Stomach (tissue), 9 donors: ENCODE data around the gene CRYL1. TPM values are rescaled to one million over a fixed set of nuclear protein-coding genes. Genes with fewer than 3 reads are reported as not detected.

Source experiments
- DNase-seq, 2 donors: peaks; one replicate each; pipeline versions ENCODE4 v3.0.0 to v3.0.0-alpha.2; 2013 to 2019
- H3K27ac ChIP-seq, 5 donors: fragments of 200-600 bp in 4 of 5; sonication (generic) in 4 of 5; one replicate each; pipeline ENCODE4 v1.5.1; 2013 to 2019; ENCODE audit warnings: mild to moderate bottlenecking in 1 of 5, moderate library complexity in 1 of 5
- H3K27me3 ChIP-seq, 3 donors: fragments of 200-600 bp; sonication (generic); one replicate each; pipeline ENCODE4 v1.5.1; 2017 to 2019; ENCODE audit warnings: mixed run types in 1 of 3
- H3K36me3 ChIP-seq, 4 donors: fragments of 200-600 bp; sonication (generic); 1 replicate in 3 of 4; 2 replicates in 1 of 4; pipeline ENCODE4 v1.5.1; 2016 to 2019
- H3K4me1 ChIP-seq, 4 donors: fragments of 200-600 bp; sonication (generic); one replicate each; pipeline ENCODE4 v1.5.1; 2016 to 2019
- H3K4me3 ChIP-seq, 4 donors: fragments of 200-600 bp; sonication (generic) in 3 of 4; one replicate each; pipeline ENCODE4 v1.5.1; 2016 to 2019; ENCODE audit warnings: mild to moderate bottlenecking in 1 of 4
- H3K9me3 ChIP-seq, 4 donors: fragments of 200-600 bp; sonication (generic); one replicate each; pipeline ENCODE4 v1.5.1; 2016 to 2019
- CTCF ChIP-seq, 7 experiments: fragments of 450-650 bp in 4 of 7; fragments of 200-600 bp in 3 of 7; sonication (generic) in 3 of 7; IDR thresholded peaks; one replicate each; pipeline ENCODE4 v1.5.1; 2016 to 2019; ENCODE audit warnings: antibody characterized with exemption in 7 of 7, control low read depth in 2 of 7, mild to moderate bottlenecking in 1 of 7
- EP300 ChIP-seq: sonication (generic); formaldehyde crosslinking; IDR thresholded peaks from one replicate; pipeline ENCODE4 v1.6.1; 2017; ENCODE audit warnings: antibody characterized with exemption
- POLR2A ChIP-seq, 4 donors: fragments of 450-650 bp; IDR thresholded peaks; one replicate each; pipeline ENCODE4 v1.6.1; 2016; ENCODE audit warnings: antibody characterized with exemption in 4 of 4, control low read depth in 2 of 4, mild to moderate bottlenecking in 1 of 4, moderate library complexity in 1 of 4
- POLR2AphosphoS5 ChIP-seq, 3 donors: sonication (generic); formaldehyde crosslinking; IDR thresholded peaks; one replicate each; pipeline ENCODE4 v1.6.1; 2016; ENCODE audit warnings: antibody characterized with exemption in 3 of 3
- WGBS, 5 donors: extraction: QIAGEN DNeasy Blood & Tissue Kit in 3 of 5; methylation state at CpG; one replicate each; pipeline versions ENCODE4 v1.1.5 to v1.1.7; 2013 to 2018; 5-methylcytosine and 5-hydroxymethylcytosine counted together
- intact Hi-C: fragments of 100-400 bp; cut with DNase I; formaldehyde crosslinking; loops from one replicate; pipeline ENCODE4 v1.15.1; 2023; ENCODE audit warnings: low total_unique reads
- polyA plus RNA-seq, 3 donors: library from polyadenylated mRNA; stranded (reverse); fragments of 200-250 nt; gene quantifications; one replicate each; pipeline ENCODE4 v1.2.3, GENCODE V29; 2013
- total RNA-seq, 5 donors: library from RNA; depleted of rRNA; stranded (reverse); fragments of >200 nt; gene quantifications; one replicate each; pipeline versions ENCODE4 v1.1.0 to v1.2.3, GENCODE V29; 2014 to 2016
- donor health status: healthy with polysubstance abuse.
- donor health status: Bipolar disorder and iron deficiency.
- donor health status: healthy.

Gene CRYL1
- total and polyA plus RNA-seq, 8 donors, result 11.6 to 112 (median 38.0) TPM

GRCh38 chr13:20498659-20499058 is 27.0 kb downstream of the CRYL1 start:
- H3K27me3 ChIP-seq, result no peaks in the 10 kb centered on the region
- no peaks in the 10 kb centered on the region for H3K9me3 ChIP-seq
- peaks cover 0 to 6% (median 2%) of the 10 kb centered on the region in 4 donors for H3K36me3 ChIP-seq
- H3K27ac ChIP-seq, result no peak overlapping the region
- TF ChIP-seq POLR2AphosphoS5 (IDR thresholded peaks at IDR 0.05) (no peak), EP300 (no peak), POLR2A (IDR thresholded peaks at IDR 0.05) (no peak), CTCF (IDR thresholded peaks at IDR 0.05) (no peak)
- no peak overlapping the region for H3K4me3 ChIP-seq
- intact Hi-C loops, result loop anchor here (10.0 kb wide), 1 partner anchor 426 kb away; no protein-coding TSS in a partner anchor
- no peak for DNase-seq
- peaks cover 0 to 12% (median 7%) of the 10 kb centered on the region in 4 donors for H3K4me1 ChIP-seq

- Histone ChIP-seq H3K27me3 (no peaks in the 10 kb centered on the region), H3K27ac (no peak overlapping the region), H3K4me3 (no peak overlapping the region), H3K9me3 (no peaks in the 10 kb centered on the region), H3K4me1 (peaks cover 0 to 12% (median 7%) of the 10 kb centered on the region in 4 donors), H3K36me3 (peaks cover 0 to 6% (median 2%) of the 10 kb centered on the region in 4 donors)
- 56 to 67% (median 65%) methylated on average over 5 of the region's 5 CpGs for WGBS, 5 donors
- intact Hi-C loops, result loop anchor here (10.0 kb wide), 1 partner anchor 427 kb away; no protein-coding TSS in a partner anchor
- no peak for DNase-seq
- TF ChIP-seq EP300 (no peak), POLR2AphosphoS5 (IDR thresholded peaks at IDR 0.05) (no peak), CTCF (IDR thresholded peaks at IDR 0.05) (no peak), POLR2A (IDR thresholded peaks at IDR 0.05) (no peak)
Observed at GRCh38 chr13:20498129-20498528, 27.5 kb downstream of the CRYL1 start.

- H3K27me3 ChIP-seq, result no peaks in the 10 kb centered on the region
- H3K36me3 ChIP-seq, result peaks cover 0 to 6% (median 2%) of the 10 kb centered on the region in 4 donors
- H3K9me3 ChIP-seq, result no peaks in the 10 kb centered on the region
- no peak for TF ChIP-seq EP300
- TF ChIP-seq POLR2A (IDR thresholded peaks at IDR 0.05), result no peak
- TF ChIP-seq POLR2AphosphoS5 (IDR thresholded peaks at IDR 0.05), result no peak
- TF ChIP-seq CTCF (IDR thresholded peaks at IDR 0.05), result no peak
- DNase-seq, result no peak
- 75 to 82% (median 78%) methylated on average over 9 to 10 of the region's 10 CpGs for WGBS, 5 donors
- H3K4me1 ChIP-seq, result peaks cover 0 to 12% (median 7%) of the 10 kb centered on the region in 4 donors
- no peak overlapping the region for H3K4me3 ChIP-seq
- intact Hi-C loops, result loop anchor here (10.0 kb wide), 1 partner anchor 428 kb away; no protein-coding TSS in a partner anchor
- no peak overlapping the region for H3K27ac ChIP-seq
Observed at GRCh38 chr13:20497006-20497775, 28.5 kb downstream of the CRYL1 start.

GRCh38 chr13:20495087-20496023 is 30.3 kb downstream of the CRYL1 start:
- peak; percentile 65 to 85 for DNase-seq
- TF ChIP-seq CTCF (IDR thresholded peaks at IDR 0.05) (peak in 5 of 7 experiments; percentile 75 to 95 (median 94)), POLR2A (IDR thresholded peaks at IDR 0.05) (no peak)
- H3K9me3 ChIP-seq, result no peaks in the 10 kb centered on the region
- no peak overlapping the region for H3K27ac ChIP-seq
- WGBS, 5 donors, result 20 to 32% (median 29%) methylated on average over 14 of the region's 14 CpGs
- H3K4me3 ChIP-seq, result no peak overlapping the region
- intact Hi-C loops, result loop anchor here (10.0 kb wide), 1 partner anchor 429 kb away; no protein-coding TSS in a partner anchor
- H3K27me3 ChIP-seq, result no peaks in the 10 kb centered on the region
- peaks cover 0 to 12% (median 7%) of the 10 kb centered on the region in 4 donors for H3K4me1 ChIP-seq
- H3K36me3 ChIP-seq, result peaks cover 0 to 2% (median under 1%) of the 10 kb centered on the region in 4 donors
